Mesenchymal stem cell (in vitro differentiated cells and primary cell): ENCODE data around the gene CCNL1.

Experiments
- DNase-seq: peaks from one replicate; pipeline ENCODE4 v3.0.0-alpha.2; 2013
- H2AFZ ChIP-seq: one replicate; pipeline ENCODE4 v1.6.1; 2013; ENCODE audit warnings: low read depth, mild to moderate bottlenecking, control low read depth, inconsistent platforms, low read length, moderate library complexity
- H2AK5ac ChIP-seq: 2 replicates; pipeline ENCODE4 v1.6.1; 2013; ENCODE audit warnings: low read length, moderate library complexity, mild to moderate bottlenecking, inconsistent platforms; ENCODE audit not compliant: severe bottlenecking
- H2BK120ac ChIP-seq: one replicate; pipeline ENCODE4 v1.6.1; 2013; ENCODE audit warnings: low read depth, mild to moderate bottlenecking, inconsistent platforms, low read length, moderate library complexity
- H2BK12ac ChIP-seq, 2 experiments: one replicate each; pipeline ENCODE4 v1.6.1; 2013; ENCODE audit warnings: inconsistent platforms in 2 of 2, low read length in 2 of 2, mild to moderate bottlenecking in 2 of 2, moderate library complexity in 2 of 2, control low read depth in 1 of 2
- H2BK15ac ChIP-seq: one replicate; pipeline ENCODE4 v1.6.1; 2013; ENCODE audit warnings: mild to moderate bottlenecking, low read depth, inconsistent platforms; ENCODE audit not compliant: poor library complexity, severe bottlenecking
- H2BK5ac ChIP-seq: 2 replicates; pipeline ENCODE4 v1.6.1; 2013; ENCODE audit warnings: low read depth, mild to moderate bottlenecking, low read length, control low read depth, inconsistent platforms; ENCODE audit not compliant: poor library complexity, severe bottlenecking
- H3K14ac ChIP-seq, 2 experiments: one replicate each; pipeline ENCODE4 v1.6.1; 2013; ENCODE audit warnings: inconsistent platforms in 2 of 2, low read length in 2 of 2, control low read depth in 1 of 2, mild to moderate bottlenecking in 1 of 2, moderate library complexity in 1 of 2
- H3K18ac ChIP-seq, 2 experiments: one replicate each; pipeline ENCODE4 v1.6.1; 2013; ENCODE audit warnings: inconsistent platforms in 2 of 2, low read length in 2 of 2, control low read depth in 1 of 2, low read depth in 1 of 2, mild to moderate bottlenecking in 1 of 2
- H3K23ac ChIP-seq, 2 experiments: one replicate each; pipeline ENCODE4 v1.6.1; 2013; ENCODE audit warnings: inconsistent platforms in 2 of 2, low read length in 2 of 2, mild to moderate bottlenecking in 2 of 2, moderate library complexity in 2 of 2, control low read depth in 1 of 2
- H3K27ac ChIP-seq: 2 replicates; pipeline ENCODE4 v1.5.1; 2013; ENCODE audit warnings: mild to moderate bottlenecking, moderate library complexity, low read length, control low read depth, inconsistent platforms; ENCODE audit not compliant: poor library complexity, severe bottlenecking
- H3K27me3 ChIP-seq, 2 experiments: 2 replicates each; pipeline versions ENCODE4 v1.6.1 to v1.7.0; 2013; ENCODE audit warnings: low read length in 2 of 2, mild to moderate bottlenecking in 2 of 2, moderate library complexity in 2 of 2, control low read depth in 1 of 2, inconsistent platforms in 1 of 2; ENCODE audit not compliant: control insufficient read depth in 1 of 2, insufficient read depth in 1 of 2
- H3K36me3 ChIP-seq, 2 experiments: 2 replicates each; pipeline versions ENCODE4 v1.6.1 to v1.7.0; 2013; ENCODE audit warnings: low read length in 2 of 2, control low read depth in 1 of 2, inconsistent platforms in 1 of 2, low read depth in 1 of 2, mild to moderate bottlenecking in 1 of 2; ENCODE audit not compliant: insufficient read depth in 2 of 2, control insufficient read depth in 1 of 2
- H3K4ac ChIP-seq, 2 experiments: one replicate each; pipeline ENCODE4 v1.6.1; 2013; ENCODE audit warnings: inconsistent platforms in 2 of 2, low read length in 2 of 2, mild to moderate bottlenecking in 2 of 2, moderate library complexity in 2 of 2, control low read depth in 1 of 2, low read depth in 1 of 2
- H3K4me1 ChIP-seq: 2 replicates; pipeline ENCODE4 v1.6.1; 2013; ENCODE audit warnings: low read depth, low read length, control low read depth; ENCODE audit not compliant: control insufficient read depth, insufficient read depth
- H3K4me2 ChIP-seq: 2 replicates; pipeline ENCODE4 v1.6.1; 2013; ENCODE audit warnings: low read length, mild to moderate bottlenecking, inconsistent platforms; ENCODE audit not compliant: poor library complexity, severe bottlenecking
- H3K4me3 ChIP-seq, 2 experiments: 2 replicates each; pipeline versions ENCODE4 v1.5.1 to v1.7.0; 2013; ENCODE audit warnings: low read length in 2 of 2, mild to moderate bottlenecking in 2 of 2, control low read depth in 1 of 2, low read depth in 1 of 2; ENCODE audit not compliant: insufficient read depth in 1 of 2
- H3K79me1 ChIP-seq: replicated peaks from 2 replicates; pipeline ENCODE4 v1.6.1; 2013; ENCODE audit warnings: mild to moderate bottlenecking, control low read depth, low read length, inconsistent platforms; ENCODE audit not compliant: poor library complexity, severe bottlenecking
- H3K9ac ChIP-seq: 2 replicates; pipeline ENCODE4 v1.7.0; 2013; ENCODE audit warnings: mild to moderate bottlenecking, low read length, moderate library complexity
- H3K9me3 ChIP-seq: 2 replicates; pipeline ENCODE4 v1.7.0; 2013; ENCODE audit warnings: mild to moderate bottlenecking, low read length; ENCODE audit not compliant: control insufficient read depth
- H4K8ac ChIP-seq: one replicate; pipeline ENCODE4 v1.6.1; 2013; ENCODE audit warnings: inconsistent platforms, mild to moderate bottlenecking, low read length, moderate library complexity
- H4K91ac ChIP-seq: one replicate; pipeline ENCODE4 v1.6.1; 2013; ENCODE audit warnings: mild to moderate bottlenecking, low read length, inconsistent platforms
- whole genome bisulfite sequencing: methylation state at CpG from one replicate; pipeline ENCODE4 v1.1.7; 2013; ENCODE audit warnings: mixed read lengths; 5-methylcytosine and 5-hydroxymethylcytosine counted together

Gene CCNL1

DNA sequence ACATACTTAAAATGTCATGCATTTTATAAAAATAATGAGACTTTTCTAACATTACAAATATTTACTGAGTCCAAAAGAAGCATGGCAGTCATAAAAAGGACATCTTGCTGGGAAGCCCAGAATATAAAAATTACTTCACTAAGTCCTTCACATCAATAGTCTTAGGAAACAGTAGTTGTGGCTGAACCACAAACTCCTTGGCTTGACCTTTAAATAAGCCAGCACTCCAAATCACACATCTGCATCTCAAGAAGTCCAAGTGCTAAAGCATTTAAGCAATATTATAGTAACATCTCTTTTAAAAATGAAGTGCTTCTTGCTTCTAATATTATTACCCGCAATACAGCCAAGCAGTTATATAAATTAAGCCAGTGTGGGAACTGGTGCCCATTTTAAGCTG lies 8.8 kb downstream of the CCNL1 start:
- peaks cover 1% of the 10 kb centered on the region for H3K79me1 ChIP-seq
- WGBS: 100% methylated on average over 1 of the region's 1 CpG
- no peak overlapping the region for H2BK120ac ChIP-seq
- no peak overlapping the region for H2BK12ac ChIP-seq
- H3K4me2 ChIP-seq: no peak overlapping the region
- H2BK5ac ChIP-seq: no peak overlapping the region
- no peak overlapping the region for H3K9ac ChIP-seq
- H3K23ac ChIP-seq: no peak overlapping the region
- H3K27ac ChIP-seq: no peak overlapping the region
- no peaks in the 10 kb centered on the region for H3K27me3 ChIP-seq
- H3K9me3 ChIP-seq: no peaks in the 10 kb centered on the region
- H3K4ac ChIP-seq: no peak overlapping the region
- H3K4me3 ChIP-seq: no peak overlapping the region
- no peak overlapping the region for H3K18ac ChIP-seq
- no peak overlapping the region for H2BK15ac ChIP-seq
- no peak overlapping the region for H2AK5ac ChIP-seq
- no peak overlapping the region for H3K14ac ChIP-seq
- no peaks in the 10 kb centered on the region for H3K4me1 ChIP-seq
- no peak overlapping the region for H2AFZ ChIP-seq
- peaks cover 7 to 100% of the 10 kb centered on the region in 2 experiments for H3K36me3 ChIP-seq
- DNase-seq: peak; percentile 53
- no peak overlapping the region for H4K8ac ChIP-seq
- no peak overlapping the region for H4K91ac ChIP-seq

DNA sequence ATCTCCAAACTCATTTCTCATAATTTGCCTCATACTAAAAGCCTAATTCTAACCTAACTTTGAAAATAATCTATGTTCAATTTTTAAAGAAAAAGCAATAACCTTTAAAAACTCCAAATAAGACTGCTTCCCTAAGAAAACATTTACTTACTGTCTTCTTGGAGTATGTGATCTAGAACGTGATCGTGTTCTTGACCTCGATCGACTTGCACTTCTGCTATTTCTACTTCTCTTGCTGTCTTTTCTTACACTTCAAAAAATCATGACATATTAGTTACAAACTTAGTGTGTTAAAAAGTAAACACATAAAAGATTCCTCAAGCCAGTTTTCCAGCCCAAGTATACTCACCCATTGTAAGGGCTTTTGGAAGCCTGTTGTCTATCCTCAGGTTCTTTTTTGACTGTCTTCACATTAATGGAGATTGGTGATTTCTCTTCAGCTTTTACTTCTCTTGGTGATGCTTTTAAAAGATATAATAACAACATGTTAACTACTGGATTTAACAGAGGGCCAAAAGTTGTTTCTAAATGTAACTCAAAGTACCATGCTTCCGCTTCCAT lies 10.7 kb downstream of the CCNL1 start:
- H2AK5ac ChIP-seq: no peak overlapping the region
- no peak overlapping the region for H3K14ac ChIP-seq
- no peak overlapping the region for H4K8ac ChIP-seq
- H3K36me3 ChIP-seq: peaks cover 12 to 98% of the 10 kb centered on the region in 2 experiments
- no peak overlapping the region for H2BK120ac ChIP-seq
- no peaks in the 10 kb centered on the region for H3K4me1 ChIP-seq
- no peak overlapping the region for H2BK12ac ChIP-seq
- H3K23ac ChIP-seq: no peak overlapping the region
- no peaks in the 10 kb centered on the region for H3K27me3 ChIP-seq
- peak; percentile 28 for DNase-seq
- H3K4me3 ChIP-seq: no peak overlapping the region
- H2AFZ ChIP-seq: no peak overlapping the region
- H3K4ac ChIP-seq: no peak overlapping the region
- no peak overlapping the region for H2BK5ac ChIP-seq
- no peak overlapping the region for H3K9ac ChIP-seq
- H3K18ac ChIP-seq: no peak overlapping the region
- H3K27ac ChIP-seq: no peak overlapping the region
- no peak overlapping the region for H2BK15ac ChIP-seq
- no peak overlapping the region for H3K4me2 ChIP-seq
- H3K9me3 ChIP-seq: no peaks in the 10 kb centered on the region
- H3K79me1 ChIP-seq: peaks cover 1% of the 10 kb centered on the region
- WGBS: 96% methylated on average over 5 of the region's 5 CpGs
- H4K91ac ChIP-seq: no peak overlapping the region

DNA sequence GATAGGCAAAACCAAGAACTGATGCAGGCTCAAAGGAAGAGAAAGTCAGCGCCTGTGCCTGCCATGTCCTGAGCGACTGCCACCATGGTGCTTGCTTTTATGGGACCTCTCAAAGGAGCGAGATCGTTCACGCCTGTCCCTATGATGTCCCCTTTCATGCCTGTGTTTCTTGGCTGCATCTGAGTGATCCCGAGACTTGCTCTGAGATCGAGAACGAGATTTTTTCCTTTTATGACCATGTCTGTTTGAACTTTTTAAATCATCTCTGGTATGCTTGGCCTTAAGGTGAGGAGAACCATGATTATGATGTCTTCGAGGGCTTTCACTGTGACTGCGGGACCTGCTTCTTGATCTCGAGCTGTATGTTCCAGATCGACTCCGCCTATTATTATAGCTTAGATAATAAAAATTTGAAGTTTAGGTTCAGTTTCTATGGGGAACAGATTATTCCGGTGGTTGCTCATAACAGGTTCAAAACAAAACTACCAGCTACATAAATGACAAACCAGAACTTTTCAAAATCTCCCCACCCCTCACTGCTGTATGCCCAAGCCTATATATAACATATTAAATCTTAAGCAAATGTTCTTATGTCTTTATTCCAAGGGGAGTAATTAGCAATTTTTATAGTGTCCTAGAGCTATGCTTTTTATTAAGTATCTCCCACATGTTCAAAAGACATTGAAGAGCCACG lies 11.6 kb downstream of the CCNL1 start:
- WGBS: over 99% methylated on average over 11 of the region's 15 CpGs
- H3K36me3 ChIP-seq: peaks cover 12 to 98% of the 10 kb centered on the region in 2 experiments
- peaks cover 1% of the 10 kb centered on the region for H3K79me1 ChIP-seq
- no peak overlapping the region for H2BK15ac ChIP-seq
- no peak overlapping the region for H3K4me2 ChIP-seq
- H3K9me3 ChIP-seq: no peaks in the 10 kb centered on the region
- H2BK12ac ChIP-seq: no peak overlapping the region
- no peak overlapping the region for H3K9ac ChIP-seq
- no peak overlapping the region for H3K4ac ChIP-seq
- H2BK5ac ChIP-seq: no peak overlapping the region
- no peak overlapping the region for H3K4me3 ChIP-seq
- H4K91ac ChIP-seq: no peak overlapping the region
- H3K27ac ChIP-seq: no peak overlapping the region
- no peaks in the 10 kb centered on the region for H3K4me1 ChIP-seq
- H3K27me3 ChIP-seq: no peaks in the 10 kb centered on the region
- no peak overlapping the region for H3K18ac ChIP-seq
- DNase-seq: peak; percentile 40
- H4K8ac ChIP-seq: no peak overlapping the region
- H3K14ac ChIP-seq: no peak overlapping the region
- H3K23ac ChIP-seq: no peak overlapping the region
- H2AFZ ChIP-seq: no peak overlapping the region
- no peak overlapping the region for H2AK5ac ChIP-seq
- no peak overlapping the region for H2BK120ac ChIP-seq

DNA sequence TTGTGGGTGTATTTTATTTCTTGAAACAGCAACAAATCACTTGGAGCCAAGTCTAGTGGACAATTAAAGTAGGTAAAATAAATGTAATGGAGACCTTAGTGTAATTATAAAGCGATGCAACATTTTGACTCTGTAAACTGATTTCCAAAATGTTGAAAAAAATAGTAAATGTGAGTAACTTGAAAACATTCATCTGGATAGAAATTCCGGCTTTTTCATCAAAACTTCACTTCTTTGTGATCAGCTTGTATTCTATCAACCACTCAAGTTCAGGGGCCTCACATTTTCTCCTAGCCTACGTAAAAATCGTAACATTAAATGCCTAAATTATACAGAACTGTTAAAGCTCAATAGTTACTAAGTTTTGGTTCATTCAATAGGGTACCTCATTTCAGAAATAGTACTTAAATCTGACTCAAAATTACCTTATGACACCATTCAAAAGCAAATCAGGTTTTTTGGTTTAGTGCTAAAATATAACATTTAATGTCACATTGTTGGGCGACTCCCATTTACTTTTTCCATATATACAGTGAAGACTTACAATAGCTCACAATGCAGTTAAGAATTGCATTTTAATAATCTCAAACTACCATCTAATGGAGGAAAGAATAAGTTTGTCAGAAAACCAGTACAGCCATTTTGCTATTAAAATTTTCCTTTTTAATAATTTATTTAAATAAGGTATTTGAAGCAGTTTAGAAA lies 12.7 kb downstream of the CCNL1 start:
- Histone ChIP-seq H3K18ac (no peak overlapping the region), H3K4me1 (peaks cover 1% of the 10 kb centered on the region), H3K4me2 (no peak overlapping the region), H3K79me1 (no peaks in the 10 kb centered on the region), H3K9ac (no peak overlapping the region), H3K36me3 (peaks cover 16 to 94% of the 10 kb centered on the region in 2 experiments), H3K27me3 (no peaks in the 10 kb centered on the region), H2BK12ac (no peak overlapping the region), H3K14ac (no peak overlapping the region), H4K91ac (no peak overlapping the region), H3K9me3 (no peaks in the 10 kb centered on the region), H3K4ac (no peak overlapping the region), H2AFZ (no peak overlapping the region), H3K23ac (no peak overlapping the region), H2AK5ac (no peak overlapping the region), H4K8ac (no peak overlapping the region), H2BK120ac (no peak overlapping the region), H3K4me3 (no peak overlapping the region), H2BK15ac (no peak overlapping the region), H2BK5ac (no peak overlapping the region), H3K27ac (no peak overlapping the region)
- peak; percentile 71 for DNase-seq
- 90% methylated on average over 2 of the region's 5 CpGs for WGBS
